K562 (cell line): ENCODE measurements around the gene MSH4. TPM values are rescaled to one million over a fixed set of nuclear protein-coding genes. Genes with fewer than 3 reads are reported as not detected.

Source experiments
- ATAC-seq: fragments of 200-7000 bp; cut with Tn5 transposase; 3 replicates; pipeline ENCODE4 v1.9.1; 2020; ENCODE audit warnings: moderate library complexity
- BruUV-seq: library from RNA; stranded (reverse); fragments of 400-500 nt; replicated peaks from 2 replicates; lab custom pipeline; 2021; lab: Mats Ljungman, UMichigan
- CTCF ChIA-PET: fragments of 300-600 bp; formaldehyde crosslinking; extraction: SDS; loops from one replicate; lab custom pipeline; 2021; ENCODE audit warnings: low intra/inter-chr PET ratio; lab: Yijun Ruan, JAX
- POLR2A ChIA-PET: fragments of 300-600, 350-650 bp; sonication (Branson Sonifier 250); formaldehyde crosslinking; extraction: SDS; loops from one replicate; lab custom pipeline; 2021; ENCODE audit warnings: antibody characterized with exemption, inconsistent platforms; lab: Yijun Ruan, JAX
- DNase-seq, 4 experiments: peaks; one replicate each; pipeline versions ENCODE4 v3.0.0 to v3.0.0-alpha.2; 2011 to 2018; ENCODE audit warnings: low spot score in 3 of 4, mixed read lengths in 3 of 4; ENCODE audit errors: extremely low read depth in 1 of 4
- FAIRE-seq: peaks from 2 replicates; lab custom pipeline; 2011; peaks lifted over from hg19 to GRCh38; lab: Jason Lieb, UNC
- H2AFZ ChIP-seq: 2 replicates; pipeline ENCODE4 v1.6.0; 2011; ENCODE audit warnings: low read depth, low read length, control low read depth, inconsistent platforms
- H3K27ac ChIP-seq: fragments of 200-600 bp; 3 replicates; pipeline ENCODE4 v1.8.0; 2011; ENCODE audit warnings: low read depth, mild to moderate bottlenecking, control low read depth, inconsistent platforms, low read length, moderate library complexity, mixed read lengths; ENCODE audit errors: extremely low read depth
- H3K27me3 ChIP-seq, 2 experiments: fragments of 300-600 bp in 1 of 2; 2 replicates in 1 of 2; 3 replicates in 1 of 2; pipeline versions ENCODE4 v1.6.0 to v1.8.0; 2011; ENCODE audit warnings: inconsistent platforms in 2 of 2, low read length in 2 of 2, mild to moderate bottlenecking in 1 of 2, mixed read lengths in 1 of 2, moderate library complexity in 1 of 2; ENCODE audit not compliant: control insufficient read depth in 2 of 2, insufficient read depth in 2 of 2
- H3K36me3 ChIP-seq: fragments of 300-600 bp; 3 replicates; pipeline ENCODE4 v1.8.0; 2011; ENCODE audit warnings: mild to moderate bottlenecking, low read length, inconsistent platforms; ENCODE audit not compliant: control insufficient read depth, insufficient read depth
- H3K4me1 ChIP-seq, 2 experiments: fragments of 200-600 bp in 1 of 2; replicated peaks in 1 of 2; 2 replicates in 1 of 2; 3 replicates in 1 of 2; pipeline versions ENCODE4 v1.5.1 to v1.8.0; 2011; ENCODE audit warnings: inconsistent platforms in 2 of 2, low read length in 2 of 2, mild to moderate bottlenecking in 1 of 2, mixed read lengths in 1 of 2, moderate library complexity in 1 of 2; ENCODE audit not compliant: control insufficient read depth in 2 of 2, insufficient read depth in 2 of 2
- H3K4me2 ChIP-seq: 2 replicates; pipeline ENCODE4 v1.6.1; 2011; ENCODE audit warnings: low read length, control low read depth, inconsistent platforms, mixed read lengths; ENCODE audit not compliant: insufficient read depth
- H3K4me3 ChIP-seq: fragments of 200-600 bp; sonication (generic), shearing (Covaris generic); 2 replicates; pipeline ENCODE4 v1.5.1; 2016; ENCODE audit warnings: control low read depth, inconsistent platforms
- H3K79me2 ChIP-seq: fragments of 200-600 bp; 3 replicates; pipeline ENCODE4 v1.8.0; 2011; ENCODE audit warnings: low read length, inconsistent platforms; ENCODE audit not compliant: control insufficient read depth, insufficient read depth
- H3K9ac ChIP-seq, 2 experiments: 2 replicates each; pipeline versions ENCODE4 v1.6.0 to v1.6.1; 2011; ENCODE audit warnings: low read depth in 2 of 2, low read length in 2 of 2, control low read depth in 1 of 2, inconsistent platforms in 1 of 2, mild to moderate bottlenecking in 1 of 2, mixed read lengths in 1 of 2; ENCODE audit not compliant: insufficient read depth in 1 of 2
- H3K9me1 ChIP-seq: one replicate; pipeline ENCODE4 v1.6.0; 2011; ENCODE audit warnings: inconsistent platforms, mild to moderate bottlenecking, low read length, moderate library complexity; ENCODE audit not compliant: control insufficient read depth, insufficient read depth
- H3K9me3 ChIP-seq: replicated peaks from 2 replicates; pipeline ENCODE4 v1.5.1; 2011; ENCODE audit warnings: low read depth, low read length, inconsistent platforms; ENCODE audit not compliant: control insufficient read depth, insufficient read depth
- H4K20me1 ChIP-seq: replicated peaks from 2 replicates; pipeline ENCODE4 v1.6.1; 2011; ENCODE audit warnings: low read length, inconsistent platforms, mixed read lengths; ENCODE audit not compliant: control insufficient read depth, insufficient read depth
- ADNP ChIP-seq: fragments of 200-800 bp; sonication (Bioruptor generic); IDR thresholded peaks from 2 replicates; pipeline ENCODE4 v1.6.1; 2016; ENCODE audit warnings: missing genetic modification characterization, missing compliant biosample characterization
- ARID1B ChIP-seq: fragments of 450-650 bp; IDR thresholded peaks from 2 replicates; pipeline ENCODE4 v1.6.1; 2016; ENCODE audit warnings: antibody characterized with exemption, mild to moderate bottlenecking, inconsistent platforms
- DPF2 ChIP-seq: fragments of 450-650 bp; IDR thresholded peaks from 2 replicates; pipeline ENCODE4 v1.6.1; 2016
- FOXA3 ChIP-seq, 2 experiments: fragments of 450-650 bp in 1 of 2; sonication (generic) in 1 of 2; formaldehyde crosslinking; IDR thresholded peaks in 1 of 2; conservative IDR thresholded peaks in 1 of 2; 2 replicates each; pipeline versions ENCODE4 v1.4.0 to v1.8.0; 2020 to 2022; ENCODE audit warnings: mild to moderate bottlenecking in 2 of 2, missing genetic modification reagents in 1 of 2
- GABPA ChIP-seq: fragments of 200-800 bp; sonication (Bioruptor generic); conservative IDR thresholded peaks from 2 replicates; pipeline ENCODE4 v1.6.1; 2016; ENCODE audit warnings: low read depth, missing genetic modification characterization, missing compliant biosample characterization
- JUND ChIP-seq, 2 experiments: IDR thresholded peaks; 2 replicates in 1 of 2; 3 replicates in 1 of 2; pipeline ENCODE4 v1.6.1; 2011; ENCODE audit warnings: borderline replicate concordance in 2 of 2, low read depth in 2 of 2, low read length in 2 of 2, improper control_type of control experiment in 1 of 2, missing biosample characterization in 1 of 2, missing genetic modification characterization in 1 of 2, missing genetic modification reagents in 1 of 2
- KDM1A ChIP-seq, 2 experiments: fragments of 450-650 bp; IDR thresholded peaks; 2 replicates each; pipeline ENCODE4 v1.6.1; 2016; ENCODE audit warnings: mild to moderate bottlenecking in 2 of 2
- NFE2L1 ChIP-seq: fragments of 450-650 bp; IDR thresholded peaks from 2 replicates; pipeline ENCODE4 v1.6.1; 2016; ENCODE audit warnings: missing genetic modification characterization, low read depth, mild to moderate bottlenecking, missing compliant biosample characterization, moderate library complexity, borderline replicate concordance
- RBFOX2 ChIP-seq: fragments of 200-400 bp; formaldehyde crosslinking; IDR thresholded peaks from 2 replicates; pipeline ENCODE4 v1.6.1; 2017; ENCODE audit warnings: low read depth, mild to moderate bottlenecking, low read length, moderate library complexity
- SMARCA4 ChIP-seq: fragments of 450-650 bp; IDR thresholded peaks from 2 replicates; pipeline ENCODE4 v1.6.1; 2016
- SMARCE1 ChIP-seq: fragments of 450-650 bp; IDR thresholded peaks from 2 replicates; pipeline ENCODE4 v1.7.1; 2016; ENCODE audit warnings: mild to moderate bottlenecking
- TEAD4 ChIP-seq, 2 experiments: sonication (generic) in 1 of 2; formaldehyde crosslinking in 1 of 2; IDR thresholded peaks; 2 replicates each; pipeline versions ENCODE4 v1.6.1 to v1.8.0; 2012 to 2022; ENCODE audit warnings: borderline replicate concordance in 1 of 2, inconsistent platforms in 1 of 2, low read length in 1 of 2, mild to moderate bottlenecking in 1 of 2, missing genetic modification reagents in 1 of 2
- U2AF1 ChIP-seq: fragments of 200-400 bp; formaldehyde crosslinking; optimal IDR thresholded peaks from 2 replicates; pipeline ENCODE3; 2017; ENCODE audit warnings: mild to moderate bottlenecking, low read depth, low read length, moderate library complexity
- ZNF778 ChIP-seq: fragments of 450-650 bp; formaldehyde crosslinking; IDR thresholded peaks from 2 replicates; pipeline ENCODE4 v1.4.0; 2020; ENCODE audit warnings: mild to moderate bottlenecking, moderate library complexity
- WGBS: fragments of 100-300 bp; shearing (Covaris generic); methylation state at CpG from one replicate; pipeline ENCODE4 v1.1.6; 2016; ENCODE audit warnings: low coverage, mixed read lengths; ENCODE audit not compliant: insufficient coverage; ENCODE audit errors: missing lambda C conversion rate; 5-methylcytosine and 5-hydroxymethylcytosine counted together
- in situ Hi-C: fragments of 300-500 bp; cut with MboI; formaldehyde crosslinking; loops from 4 replicates; pipeline ENCODE4 v1.15.0; 2018; ENCODE audit warnings: inconsistent platforms, mixed read lengths
- intact Hi-C: fragments of 100-400 bp; cut with micrococcal nuclease; formaldehyde crosslinking; loops from 2 replicates; pipeline ENCODE4 v1.14.2; 2022
- polyA plus RNA-seq, 8 experiments: library from polyadenylated mRNA; depleted of rRNA in 4 of 8; stranded (reverse) in 5 of 8; unstranded in 3 of 8; fragments of >200 nt; fragmentation: Nextera tagmentation in 2 of 8; fragmentation: Illumina TruSeq in 1 of 8; extraction: Ambion mirVana in 2 of 8; extraction: Trizol in 1 of 8; gene quantifications; 2 replicates each; pipeline versions ENCODE4 v1.2.1 to v1.2.3, GENCODE V29; 2011 to 2014; ENCODE audit warnings: inconsistent platforms in 1 of 8, missing spikeins in 1 of 8
- total RNA-seq, 7 experiments: library from RNA; depleted of rRNA in 6 of 7; stranded (reverse); fragments of >200 nt in 6 of 7; fragmentation: Illumina TruSeq in 2 of 7; extraction: Trizol in 2 of 7; gene quantifications; 2 replicates each; pipeline versions ENCODE4 v1.2.1 to v1.2.3, GENCODE V29; 2011 to 2021; ENCODE audit warnings: low replicate concordance in 1 of 7
- TF ChIP-seq, protein P1 (sequence below), 2 experiments: fragments of 450-650 bp in 1 of 2; sonication (generic) in 1 of 2; formaldehyde crosslinking in 1 of 2; IDR thresholded peaks in 1 of 2; conservative IDR thresholded peaks in 1 of 2; 2 replicates each; pipeline versions ENCODE4 v1.6.1 to v1.8.1; 2016 to 2023; ENCODE audit warnings: mild to moderate bottlenecking in 2 of 2, moderate library complexity in 2 of 2, inconsistent platforms in 1 of 2, missing genetic modification reagents in 1 of 2
- TF ChIP-seq, protein P2 (sequence below): IDR thresholded peaks from 3 replicates; pipeline ENCODE4 v1.6.1; 2011; ENCODE audit warnings: borderline replicate concordance, mild to moderate bottlenecking; ENCODE audit not compliant: insufficient read length, insufficient read depth

The MSH4 gene
- total and polyA plus RNA-seq, 9 of the 15 experiments (the other 6 are each of a cell fraction or from before 2014, with no cell fraction given), result 0.04 to 0.18 (median 0.12) TPM; not detected in 4

- BruUV-seq, result no TSS peak
- H3K9me3 ChIP-seq, result no peaks in the 10 kb centered on the region
- DNase-seq (peak in 1 of 4 experiments; percentile 11), FAIRE-seq (no peak), ATAC-seq (no peak)
- peak overlapping the region; percentile 94; the same call in 1 of the 2 replicates for H3K4me2 ChIP-seq
- POLR2A ChIA-PET, result interaction anchor here (0.7 to 2.0 kb wide), 6 partner anchors 9 to 1823 kb away, joined by 3 to 7 read pairs (median 4); no protein-coding TSS in a partner anchor
- H2AFZ ChIP-seq, result no peak overlapping the region
- peaks cover 3 to 8% of the 10 kb centered on the region in 2 experiments; a peak in 2 of 5 replicates for H3K4me1 ChIP-seq
- CTCF ChIA-PET, result interaction anchor here (0.6 kb wide), 1 partner anchor 1988 kb away, joined by 4 read pairs; no protein-coding TSS in a partner anchor
- peak overlapping the region; percentile 63 for H3K4me3 ChIP-seq
- H3K79me2 ChIP-seq, result peaks cover 85% of the 10 kb centered on the region
- H3K36me3 ChIP-seq, result peaks cover 94% of the 10 kb centered on the region
- H3K27me3 ChIP-seq, result no peaks in the 10 kb centered on the region
- intact Hi-C loops, result no loop called here
- H4K20me1 ChIP-seq, result peaks cover 55% of the 10 kb centered on the region
- H3K9me1 ChIP-seq, result no peaks in the 10 kb centered on the region
- peak overlapping the region; percentile 86 to 95; a peak in 3 of 4 replicates for H3K9ac ChIP-seq
- in situ Hi-C loops, result no loop called here
- WGBS, result 18% methylated on average over 1 of the region's 1 CpG
- H3K27ac ChIP-seq, result no peak overlapping the region; the same call in 2 of the 3 replicates
- peak; percentile 33; the same call in 1 of the 2 replicates for TF ChIP-seq SMARCA4
- no peak for TF ChIP-seq U2AF1
- TF ChIP-seq RBFOX2, result no peak
- TF ChIP-seq TEAD4 (IDR thresholded peaks at IDR 0.05; ENCODE audit: low read length), result 0 out of 2 replicates have a peak, but pooled peaks have one; percentile 6
- TF ChIP-seq TEAD4 (CRISPR knock-in tag; IDR thresholded peaks at IDR 0.05; ENCODE audit: borderline replicate concordance), result no peak
- no peak for TF ChIP-seq GABPA (tag)
- peak; percentile 64; the same call in 1 of the 2 replicates for TF ChIP-seq SMARCE1
- 0 out of 4 replicates have a peak, but pooled peaks of 1 of the 2 experiments have one; percentile 15 for TF ChIP-seq KDM1A (IDR thresholded peaks at IDR 0.05)
- peak in 1 of 2 experiments; percentile 55; a peak in 2 of 4 replicates for TF ChIP-seq FOXA3 (CRISPR knock-in tag; conservative IDR thresholded peaks at IDR 0.05 in 1 of 2, IDR thresholded peaks at IDR 0.05 in 1 of 2)
- TF ChIP-seq JUND (IDR thresholded peaks at IDR 0.05; ENCODE audit: borderline replicate concordance, low read depth, low read length), result peak; percentile 68; the same call in 1 of the 2 replicates
- TF ChIP-seq JUND (tag; IDR thresholded peaks at IDR 0.05; ENCODE audit: borderline replicate concordance, low read depth, low read length), result peak; percentile 35; the same call in 1 of the 3 replicates
- no peak for TF ChIP-seq ZNF778 (CRISPR knock-in tag)
- peak; percentile 28; the same call in 1 of the 2 replicates for TF ChIP-seq ARID1B
- TF ChIP-seq, protein P1, sequence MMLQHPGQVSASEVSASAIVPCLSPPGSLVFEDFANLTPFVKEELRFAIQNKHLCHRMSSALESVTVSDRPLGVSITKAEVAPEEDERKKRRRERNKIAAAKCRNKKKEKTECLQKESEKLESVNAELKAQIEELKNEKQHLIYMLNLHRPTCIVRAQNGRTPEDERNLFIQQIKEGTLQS (IDR thresholded peaks at IDR 0.05), result peak; percentile 51; the same call in 1 of the 2 replicates
- TF ChIP-seq, protein P1 (CRISPR knock-in tag; conservative IDR thresholded peaks at IDR 0.05), result no peak
- TF ChIP-seq, protein P2, sequence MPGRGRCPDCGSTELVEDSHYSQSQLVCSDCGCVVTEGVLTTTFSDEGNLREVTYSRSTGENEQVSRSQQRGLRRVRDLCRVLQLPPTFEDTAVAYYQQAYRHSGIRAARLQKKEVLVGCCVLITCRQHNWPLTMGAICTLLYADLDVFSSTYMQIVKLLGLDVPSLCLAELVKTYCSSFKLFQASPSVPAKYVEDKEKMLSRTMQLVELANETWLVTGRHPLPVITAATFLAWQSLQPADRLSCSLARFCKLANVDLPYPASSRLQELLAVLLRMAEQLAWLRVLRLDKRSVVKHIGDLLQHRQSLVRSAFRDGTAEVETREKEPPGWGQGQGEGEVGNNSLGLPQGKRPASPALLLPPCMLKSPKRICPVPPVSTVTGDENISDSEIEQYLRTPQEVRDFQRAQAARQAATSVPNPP, result no peak
- TF ChIP-seq ADNP, result no peak
- no peak for TF ChIP-seq NFE2L1 (tag)
- TF ChIP-seq DPF2, result peak; percentile 49
These were observed 5.7 kb upstream of the MSH4 start for GRCh38 chr1:75791022-75791421.
